H1 (cell line): ENCODE measurements around the gene ADGRG1. TPM values are rescaled to one million over a fixed set of nuclear protein-coding genes. Genes with fewer than 3 reads are reported as not detected.

Experiments used
- BACH1 ChIP-seq: IDR thresholded peaks from 2 replicates; pipeline ENCODE4 v1.6.1; 2012; ENCODE audit warnings: low read length, improper control_type of control experiment
- BCL11A ChIP-seq, 2 experiments: IDR thresholded peaks; one replicate each; pipeline ENCODE4 v1.6.1; 2011; ENCODE audit warnings: low read depth in 2 of 2, low read length in 2 of 2, mild to moderate bottlenecking in 2 of 2
- CEBPB ChIP-seq: IDR thresholded peaks from 2 replicates; pipeline ENCODE4 v1.6.1; 2012; ENCODE audit warnings: low read depth, low read length
- CHD2 ChIP-seq: IDR thresholded peaks from 2 replicates; pipeline ENCODE4 v1.6.1; 2012; ENCODE audit warnings: low read length, improper control_type of control experiment
- EZH2 ChIP-seq: fragments of 200-600 bp; sonication (generic); IDR thresholded peaks from 2 replicates; pipeline ENCODE4 v1.7.1; 2012; ENCODE audit warnings: low read depth, mild to moderate bottlenecking, moderate library complexity, low read length, inconsistent platforms; ENCODE audit not compliant: severe bottlenecking
- GTF2F1 ChIP-seq: IDR thresholded peaks from 2 replicates; pipeline ENCODE4 v1.6.1; 2012; ENCODE audit warnings: low read depth, low read length, improper control_type of control experiment, borderline replicate concordance
- MAFK ChIP-seq: IDR thresholded peaks from 2 replicates; pipeline ENCODE4 v1.6.1; 2012; ENCODE audit warnings: low read depth, mild to moderate bottlenecking, improper control_type of control experiment, low read length
- RAD21 ChIP-seq, 2 experiments: IDR thresholded peaks in 1 of 2; conservative IDR thresholded peaks in 1 of 2; 2 replicates each; pipeline ENCODE4 v1.6.1; 2011; ENCODE audit warnings: low read depth in 2 of 2, low read length in 2 of 2, improper control_type of control experiment in 1 of 2, inconsistent platforms in 1 of 2, mild to moderate bottlenecking in 1 of 2, moderate library complexity in 1 of 2
- SIRT6 ChIP-seq: IDR thresholded peaks from one replicate; pipeline ENCODE4 v1.7.1; 2012; ENCODE audit warnings: low read length, inconsistent platforms
- SIX5 ChIP-seq: IDR thresholded peaks from 2 replicates; pipeline ENCODE4 v1.6.1; 2011; ENCODE audit warnings: mild to moderate bottlenecking, low read depth, low read length
- SP1 ChIP-seq: IDR thresholded peaks from 2 replicates; pipeline ENCODE4 v1.6.1; 2011; ENCODE audit warnings: low read depth, low read length
- SRF ChIP-seq: IDR thresholded peaks from 2 replicates; pipeline ENCODE4 v1.6.1; 2011; ENCODE audit warnings: mild to moderate bottlenecking, low read depth, low read length, moderate library complexity
- TAF7 ChIP-seq: optimal IDR thresholded peaks from 2 replicates; pipeline ENCODE3; 2011; ENCODE audit warnings: low read depth, mild to moderate bottlenecking, inconsistent platforms, low read length, moderate library complexity, borderline replicate concordance
- YY1 ChIP-seq: IDR thresholded peaks from 2 replicates; pipeline ENCODE4 v1.6.1; 2011; ENCODE audit warnings: low read depth, mild to moderate bottlenecking, low read length
- polyA plus RNA-seq, 7 experiments: library from polyadenylated mRNA; depleted of rRNA in 3 of 7; stranded (reverse) in 5 of 7; unstranded in 2 of 7; fragments of >200 nt in 5 of 7; fragments of 200-250 nt in 2 of 7; gene quantifications; 1 replicate in 5 of 7; 2 replicates in 1 of 7; 4 replicates in 1 of 7; pipeline versions ENCODE4 v1.2.1 to v1.2.3, GENCODE V29; 2011 to 2013; ENCODE audit warnings: missing spikeins in 2 of 7, mixed read lengths in 2 of 7
- total RNA-seq: library from RNA; stranded (reverse); fragmentation: NEBNext Ultra II Directional; extraction: Animal tissue kit (Norgen Biotek cat#: 25700); gene quantifications from 2 replicates; pipeline ENCODE4 v1.2.1, GENCODE V29; 2021
- TF ChIP-seq, protein P1 (sequence below): IDR thresholded peaks from 2 replicates; pipeline ENCODE4 v1.6.1; 2012; ENCODE audit warnings: inconsistent platforms

Gene ADGRG1
- total and polyA plus RNA-seq, 2 of the 8 experiments (the other 6 are each of a cell fraction or from before 2014, with no cell fraction given), result 1.3 to 2.6 TPM

DNA sequence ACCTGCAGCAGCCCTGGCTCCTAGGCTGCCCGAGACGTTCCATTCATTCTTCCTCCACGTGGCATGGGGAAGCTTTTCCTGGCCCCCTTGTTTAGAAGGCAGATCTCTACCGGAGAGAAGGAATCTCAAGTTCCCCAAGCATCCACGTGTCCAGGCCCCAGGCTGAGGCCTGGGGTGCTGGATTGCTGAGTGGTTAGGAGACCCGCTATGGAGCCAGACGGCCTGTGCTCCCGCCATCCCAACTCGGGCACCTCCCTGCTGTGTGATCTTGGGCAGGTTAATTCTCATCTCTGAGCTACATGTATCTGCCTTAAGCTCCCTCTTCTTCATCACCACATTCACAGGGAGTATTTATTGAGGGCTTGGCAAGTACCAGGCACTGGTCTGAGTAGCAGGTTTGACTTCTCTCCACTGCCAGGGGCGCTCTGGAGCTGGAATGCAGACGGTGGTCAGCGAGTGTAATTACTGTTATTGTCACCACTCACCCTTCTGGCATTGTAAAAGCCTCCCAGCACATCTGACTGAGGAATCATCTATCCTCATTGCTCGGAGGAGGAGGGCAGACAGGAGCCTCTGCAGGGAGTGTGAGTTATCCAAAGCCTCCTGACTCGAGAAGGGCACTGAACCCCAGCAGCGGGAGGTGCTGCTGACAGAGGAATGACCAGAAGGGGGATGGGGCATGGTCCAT, 1.1 kb upstream of the ADGRG1 start (continued):
- TF ChIP-seq EZH2 (no peak), MAFK (no peak), CHD2 (no peak), BCL11A (IDR thresholded peaks at IDR 0.05; ENCODE audit: low read depth in 2 of 2, low read length in 2 of 2) (no peak), RAD21 (IDR thresholded peaks at IDR 0.05 in 1 of 2, conservative IDR thresholded peaks at IDR 0.05 in 1 of 2; ENCODE audit: low read depth in 2 of 2, low read length in 2 of 2) (peak in 1 of 2 experiments; percentile 35; a peak in 2 of 4 replicates), YY1 (no peak), CEBPB (no peak), BACH1 (no peak), SRF (no peak), GTF2F1 (no peak), SP1 (no peak), SIRT6 (no peak), TAF7 (no peak), SIX5 (no peak)
- TF ChIP-seq, protein P1, sequence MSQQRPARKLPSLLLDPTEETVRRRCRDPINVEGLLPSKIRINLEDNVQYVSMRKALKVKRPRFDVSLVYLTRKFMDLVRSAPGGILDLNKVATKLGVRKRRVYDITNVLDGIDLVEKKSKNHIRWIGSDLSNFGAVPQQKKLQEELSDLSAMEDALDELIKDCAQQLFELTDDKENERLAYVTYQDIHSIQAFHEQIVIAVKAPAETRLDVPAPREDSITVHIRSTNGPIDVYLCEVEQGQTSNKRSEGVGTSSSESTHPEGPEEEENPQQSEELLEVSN, result no peak
